HG02610 (cell line): ENCODE results near the gene SIX2.
"Not testable (repeated sequence)": the region's sequence is repeated elsewhere in the genome, so short reads cannot be mapped to it uniquely, and the experiment has no call there.

Experiments used
- ATAC-seq: cut with Tn5 transposase; IDR thresholded peaks from one replicate; pipeline ENCODE4 v1.9.1; 2021; ENCODE audit warnings: mild to moderate bottlenecking, moderate library complexity; ENCODE audit not compliant: unreplicated experiment

Gene SIX2

DNA sequence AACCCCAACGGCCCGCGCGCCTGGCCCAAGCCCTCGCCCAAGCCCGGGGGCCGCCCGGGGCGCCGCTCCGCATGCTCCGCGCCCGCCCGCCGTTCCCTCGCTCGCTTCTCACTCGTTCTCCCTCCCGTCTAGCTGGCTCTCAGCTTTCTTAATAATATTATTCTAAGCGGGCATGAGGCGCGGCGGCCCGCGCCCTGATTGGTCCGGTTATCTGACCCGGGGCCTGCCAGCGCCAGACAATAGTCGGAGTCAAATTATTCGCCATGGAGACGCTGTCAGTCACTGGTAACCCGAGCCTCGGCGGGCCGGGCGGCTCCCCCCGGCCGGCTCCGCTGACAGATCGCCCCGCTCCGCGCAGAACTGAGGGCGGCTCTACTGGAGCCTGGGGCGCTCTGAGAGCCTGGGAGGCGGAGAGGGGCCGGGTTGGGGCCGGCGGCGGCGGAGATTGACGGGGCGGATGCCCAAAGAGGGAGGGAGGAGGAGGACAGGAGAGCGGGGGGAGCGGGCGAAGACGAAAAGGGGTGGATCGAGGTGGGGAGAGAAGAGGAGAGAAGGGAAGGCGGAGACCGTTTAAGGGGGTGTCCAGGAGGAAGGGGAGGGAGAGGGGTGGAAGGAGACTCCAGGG lies at the start of gene SIX2:
TSS of gene SIX2 (minus strand) at position 150 of the 625 bp plus-strand sequence. CDS start 342 bp downstream, outside the sequence.
- no peak for ATAC-seq

DNA sequence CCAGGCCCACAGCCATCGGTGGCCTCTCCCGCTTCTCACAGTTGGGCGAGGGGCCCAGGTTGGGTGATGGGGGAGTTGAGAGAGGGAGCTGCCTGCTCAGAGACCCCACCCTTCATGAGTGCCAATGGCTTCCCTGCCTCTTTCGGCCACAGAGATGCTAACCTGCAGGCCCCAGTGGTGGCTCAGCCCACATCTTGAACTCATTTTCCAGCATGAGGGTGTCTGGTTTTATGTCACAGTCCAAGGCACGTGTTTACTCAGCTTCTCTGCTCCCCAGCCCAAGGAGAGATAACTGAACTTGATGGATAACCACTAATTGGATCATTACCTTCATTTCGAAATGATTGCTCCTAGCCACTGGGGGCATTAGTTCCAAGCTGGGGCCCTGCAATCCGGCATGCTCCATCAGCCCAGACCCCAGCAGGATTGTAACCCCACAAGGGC lies 45.9 kb upstream of the SIX2 start:
- ATAC-seq, result no peak

DNA sequence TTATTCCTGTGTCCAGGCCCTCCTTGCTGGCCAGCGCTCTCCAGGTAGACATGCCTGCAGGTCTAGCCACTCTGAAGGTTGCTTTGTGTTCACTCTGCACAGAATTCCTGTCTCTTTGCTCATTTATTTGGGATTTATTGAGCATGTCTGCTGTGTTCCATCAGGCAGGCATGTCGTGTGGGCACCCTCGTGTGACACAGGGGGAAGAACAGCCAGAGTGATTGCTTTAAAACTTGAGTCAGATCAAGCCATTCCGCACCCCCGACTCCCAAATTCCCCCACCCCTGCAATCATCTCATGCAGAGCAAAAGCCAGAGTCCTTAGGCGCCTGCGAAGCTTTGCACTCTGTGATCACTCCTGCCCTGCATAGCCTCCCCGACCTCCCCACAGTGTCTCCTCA lies 44.7 kb upstream of the SIX2 start:
- ATAC-seq, result no peak

DNA sequence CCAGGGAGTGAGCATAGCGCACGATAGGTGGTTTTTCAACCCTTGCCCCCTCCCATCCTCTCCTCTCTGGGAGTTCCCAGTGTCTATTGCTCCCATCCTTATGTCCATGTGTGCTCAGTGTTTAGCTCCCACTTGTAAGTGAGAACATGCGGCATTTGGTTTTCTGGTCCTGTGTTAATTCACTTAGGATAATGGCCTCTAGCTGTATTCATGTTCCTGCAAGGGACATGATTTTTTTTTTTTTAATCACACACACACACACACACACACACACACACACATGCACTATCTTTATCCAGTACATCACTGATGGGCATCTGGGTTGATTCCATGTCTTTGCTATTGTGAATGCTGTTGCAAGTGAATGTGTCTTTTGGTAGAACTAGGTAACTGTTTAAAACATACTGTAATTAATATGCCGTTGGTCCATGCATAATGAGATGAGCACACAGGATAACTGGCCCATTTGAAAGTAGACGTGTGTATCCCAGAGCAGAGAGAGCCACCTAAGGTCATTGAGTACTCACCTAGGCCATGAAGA lies 43.2 kb upstream of the SIX2 start:
- ATAC-seq, result no peak

- no peak for ATAC-seq
Measured at GRCh38 chr2:45049569-45050336, 40.5 kb upstream of the SIX2 start.

DNA sequence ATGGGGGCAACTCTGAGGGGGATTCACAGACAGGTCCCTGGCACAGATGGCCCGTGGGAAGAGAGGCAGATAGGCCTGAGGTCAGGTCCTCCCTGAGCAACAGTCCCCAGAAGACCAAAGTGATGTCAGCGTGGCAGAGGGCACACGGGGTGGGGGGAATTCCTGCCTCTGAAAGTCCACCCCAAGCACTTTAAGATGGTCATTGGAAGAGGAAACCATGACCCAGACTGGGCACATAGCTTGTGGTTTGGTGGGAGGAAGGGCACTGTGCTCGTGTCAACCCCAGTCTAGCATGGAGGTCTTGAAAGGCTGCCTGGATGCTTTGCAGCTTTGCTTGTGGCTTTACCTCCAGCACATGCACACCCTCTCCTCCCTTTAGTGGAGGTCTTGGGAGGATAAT lies 38.0 kb upstream of the SIX2 start:
- ATAC-seq, result no peak

DNA sequence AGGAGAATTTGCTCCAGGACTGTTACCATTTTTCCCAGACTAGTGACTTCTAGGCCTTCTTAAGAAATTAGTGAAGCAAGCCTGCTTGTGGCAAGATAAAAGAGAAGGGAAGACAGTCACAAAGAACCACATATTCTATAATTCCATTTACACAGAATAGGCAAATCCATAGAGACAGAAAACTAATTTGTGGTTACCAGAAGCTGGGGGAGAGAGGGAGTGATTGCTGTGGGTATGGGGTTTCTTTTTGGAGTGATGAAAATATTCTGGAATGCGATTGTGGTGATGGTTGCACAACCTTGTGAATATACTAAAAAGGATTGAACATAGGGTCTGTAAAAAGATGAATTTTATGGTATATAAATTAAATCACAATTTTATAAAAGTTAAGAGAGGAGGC lies 37.5 kb upstream of the SIX2 start:
- ATAC-seq, result no peak

DNA sequence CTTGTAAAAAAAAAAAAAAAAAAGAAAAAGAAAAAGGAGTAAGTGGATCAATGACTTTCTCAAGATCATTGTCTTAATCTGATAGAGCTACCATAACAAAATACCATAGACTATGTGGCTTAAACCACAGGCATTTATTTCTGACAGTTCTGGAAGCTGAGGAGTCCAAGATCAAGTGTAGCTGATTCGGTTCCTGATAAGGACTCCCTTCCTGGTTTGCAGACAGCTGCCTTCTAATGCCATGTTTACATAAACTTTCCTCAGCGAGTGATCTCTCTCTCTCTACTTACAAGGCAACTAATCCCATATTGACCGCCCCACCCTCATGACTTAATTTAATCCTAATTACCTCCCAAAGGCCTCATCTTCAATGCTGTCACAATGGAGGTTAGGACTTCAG lies 36.5 kb upstream of the SIX2 start:
- no peak for ATAC-seq

DNA sequence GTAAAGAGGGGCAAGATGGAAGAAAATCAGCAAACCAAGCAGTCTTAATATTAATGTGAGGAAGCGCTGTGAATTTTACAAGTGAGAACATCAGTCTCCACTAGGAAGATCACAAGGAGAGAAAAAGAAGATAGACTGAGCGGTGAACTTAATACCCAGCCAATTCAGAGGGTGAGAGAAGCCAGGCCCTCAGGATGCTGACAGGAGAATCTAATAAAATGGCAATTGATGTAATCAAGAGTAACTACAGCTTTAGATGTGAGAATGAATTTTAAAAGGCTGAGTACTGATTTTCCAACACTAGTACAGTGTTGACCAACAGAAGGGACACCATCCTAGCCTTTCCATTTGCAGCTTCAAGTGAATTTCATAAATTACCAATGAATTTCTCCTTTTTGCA lies 35.7 kb upstream of the SIX2 start:
- ATAC-seq, result no peak

- no peak for ATAC-seq
Measured at GRCh38 chr2:45043174-45043573, 33.9 kb upstream of the SIX2 start.

DNA sequence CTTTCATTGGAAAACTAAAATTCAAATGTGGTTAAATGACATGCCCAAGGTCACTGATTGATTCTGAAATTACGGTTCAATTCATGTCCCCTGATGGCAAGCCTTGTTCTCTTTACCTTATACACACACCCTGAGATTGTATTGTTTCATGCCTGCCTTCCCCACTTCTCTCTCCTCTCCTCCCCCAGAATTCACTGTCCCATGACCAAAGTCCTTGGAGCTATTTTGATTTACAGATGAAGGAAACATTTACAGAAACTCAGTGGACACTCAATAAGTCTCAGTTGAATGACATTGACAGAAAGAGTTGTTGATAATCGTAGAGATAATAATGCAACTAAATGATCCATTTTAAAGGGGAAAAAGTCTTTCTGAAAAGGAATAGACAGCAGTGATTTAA lies 33.1 kb upstream of the SIX2 start:
- ATAC-seq, result no peak

- ATAC-seq, result no peak
Measured at GRCh38 chr2:45040786-45041185, 31.5 kb upstream of the SIX2 start.

DNA sequence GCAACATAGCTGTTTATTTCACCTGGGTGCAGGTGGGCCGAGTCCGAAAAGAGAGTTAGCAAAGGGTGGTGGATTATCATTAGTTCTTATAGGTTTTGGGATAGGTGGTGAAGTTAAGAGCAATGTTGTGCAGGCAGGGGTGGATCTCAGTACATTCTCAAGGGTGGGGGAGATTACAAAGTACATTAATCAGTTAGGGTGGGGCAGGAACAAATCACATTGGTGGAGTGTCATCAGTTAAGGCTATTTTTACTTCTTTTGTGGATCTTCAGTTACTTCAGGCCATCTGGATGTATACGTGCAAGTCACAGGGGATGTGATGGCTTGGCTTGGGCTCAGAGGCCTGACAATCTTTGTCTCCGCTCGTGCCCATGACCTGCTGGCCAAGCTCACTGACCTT lies 30.6 kb upstream of the SIX2 start:
- ATAC-seq, result not testable (repeated sequence)

DNA sequence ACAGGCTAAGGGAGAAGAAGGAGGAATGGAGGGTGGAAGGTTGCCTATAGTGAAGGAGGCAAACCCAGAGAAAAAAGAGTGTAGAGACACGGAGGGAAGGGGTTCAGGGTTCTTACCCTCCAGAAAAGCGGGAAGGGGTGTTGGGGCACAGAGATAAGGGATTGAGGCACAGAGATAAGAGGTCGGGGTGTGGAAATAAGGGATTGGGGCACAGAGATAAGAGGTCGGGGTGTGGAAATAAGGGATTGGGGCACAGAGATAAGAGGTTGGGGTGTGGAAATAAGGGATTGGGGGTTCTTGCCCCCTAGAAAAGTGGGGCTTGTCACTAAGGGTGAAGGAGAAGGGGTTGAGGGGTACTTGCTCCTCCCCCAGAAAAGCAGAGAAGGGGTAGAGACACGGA lies 29.6 kb upstream of the SIX2 start:
- ATAC-seq, result not testable (repeated sequence)

GRCh38 chr2:45033302-45033701 lies 24.1 kb upstream of the SIX2 start:
- ATAC-seq, result no peak

DNA sequence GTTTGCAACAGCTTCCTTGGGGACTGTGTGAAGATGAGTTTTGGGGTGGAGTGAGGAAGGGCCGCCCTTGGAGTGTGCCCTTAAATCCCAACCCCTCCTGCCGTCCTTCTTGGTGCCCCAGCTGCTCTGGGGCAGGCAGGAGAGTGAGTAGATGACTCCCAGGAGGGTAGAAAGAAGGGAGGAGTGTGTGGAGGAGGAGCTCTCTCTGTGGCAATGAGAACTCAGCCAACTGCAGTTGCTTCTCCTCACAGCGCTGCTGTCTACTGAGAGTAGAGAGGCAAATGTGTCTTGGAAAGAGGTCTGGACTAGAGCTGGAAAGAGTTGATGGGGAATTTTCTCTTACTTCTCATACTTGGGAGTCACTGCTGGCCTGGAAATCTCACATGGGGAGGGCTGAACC lies 21.8 kb upstream of the SIX2 start:
- ATAC-seq, result no peak

DNA sequence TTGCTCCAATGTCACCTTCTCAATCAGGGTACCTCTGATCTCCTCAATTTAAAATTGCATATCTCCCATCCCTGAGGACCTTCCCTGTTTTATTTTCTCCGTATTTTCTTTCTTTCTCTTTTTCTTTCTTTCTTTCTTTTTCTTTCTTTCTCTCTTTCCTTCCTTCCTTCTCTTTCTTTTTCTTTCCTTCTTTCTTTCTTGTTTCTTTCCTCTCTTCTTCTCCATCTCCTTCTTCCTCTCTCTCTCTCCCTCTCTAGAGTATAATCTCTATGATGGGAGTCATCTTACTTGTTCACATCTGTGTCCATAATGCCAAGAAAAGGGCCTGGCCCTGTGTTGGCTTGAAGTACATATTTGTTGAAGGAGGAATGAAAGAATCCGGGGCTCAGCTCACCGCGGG lies 21.3 kb upstream of the SIX2 start:
- no peak for ATAC-seq

DNA sequence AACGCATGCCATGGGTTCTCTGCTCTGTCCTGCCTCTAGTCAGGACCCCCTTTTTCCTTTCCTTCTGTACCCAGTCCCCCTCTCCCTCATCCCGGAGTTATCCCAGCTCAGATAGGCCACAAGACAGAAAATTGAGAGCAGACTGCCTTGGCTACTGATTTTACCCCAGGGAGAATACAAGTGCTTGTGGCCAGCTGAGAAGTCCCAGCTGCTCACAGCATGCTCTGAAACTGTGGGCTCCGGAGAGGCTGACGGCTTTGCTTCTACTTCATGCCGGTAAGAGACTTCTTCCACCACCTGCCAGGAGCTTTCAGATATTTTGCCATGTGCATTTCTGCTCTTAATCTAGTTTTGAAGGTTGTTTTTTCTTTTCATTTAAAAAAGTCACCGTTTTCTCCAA lies 20.0 kb upstream of the SIX2 start:
- ATAC-seq, result no peak

DNA sequence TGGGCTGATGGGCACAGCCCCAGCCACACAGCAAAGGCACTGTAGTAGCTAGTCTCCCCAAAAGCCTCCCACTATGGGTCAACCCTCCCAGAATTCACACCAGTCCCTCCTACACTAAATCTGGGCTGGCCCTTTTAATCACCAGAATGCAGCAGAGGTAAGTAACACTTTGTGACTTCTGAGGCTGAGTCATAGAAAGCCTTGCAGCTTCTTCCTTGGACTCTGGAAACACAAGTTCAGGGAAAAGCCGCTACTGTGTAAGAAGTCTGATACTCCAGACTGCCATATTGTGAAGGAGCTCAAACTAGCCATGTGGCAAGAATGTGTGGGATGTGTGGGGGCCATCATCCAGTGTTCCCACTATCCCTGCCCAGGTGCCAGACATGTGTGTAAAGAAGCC lies 19.0 kb upstream of the SIX2 start:
- no peak for ATAC-seq

DNA sequence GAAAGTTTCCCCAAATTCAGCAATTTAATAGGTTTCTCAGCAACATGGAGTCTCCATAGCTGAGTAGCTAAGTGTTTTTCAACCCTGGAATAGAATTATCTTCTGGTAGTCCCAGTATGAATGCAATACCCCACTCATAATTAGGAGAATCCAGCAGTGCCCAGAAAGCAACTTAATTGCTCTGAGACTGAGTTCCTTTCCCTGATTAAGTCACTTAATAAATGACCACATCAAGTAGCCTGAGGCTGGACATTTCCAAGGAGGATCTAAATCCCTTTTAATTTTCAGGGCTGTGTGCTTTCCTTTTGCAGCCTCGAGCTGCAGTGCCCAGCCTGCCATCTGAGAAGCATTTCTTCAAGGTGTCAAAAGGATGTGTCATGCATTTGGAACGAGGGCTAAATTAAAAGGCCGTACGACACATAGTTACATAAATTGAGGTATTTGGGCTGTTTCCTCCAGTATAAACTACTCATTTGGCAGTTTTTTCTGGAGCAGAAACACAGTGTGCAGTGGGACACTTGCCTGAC lies 17.7 kb upstream of the SIX2 start:
- no peak for ATAC-seq

DNA sequence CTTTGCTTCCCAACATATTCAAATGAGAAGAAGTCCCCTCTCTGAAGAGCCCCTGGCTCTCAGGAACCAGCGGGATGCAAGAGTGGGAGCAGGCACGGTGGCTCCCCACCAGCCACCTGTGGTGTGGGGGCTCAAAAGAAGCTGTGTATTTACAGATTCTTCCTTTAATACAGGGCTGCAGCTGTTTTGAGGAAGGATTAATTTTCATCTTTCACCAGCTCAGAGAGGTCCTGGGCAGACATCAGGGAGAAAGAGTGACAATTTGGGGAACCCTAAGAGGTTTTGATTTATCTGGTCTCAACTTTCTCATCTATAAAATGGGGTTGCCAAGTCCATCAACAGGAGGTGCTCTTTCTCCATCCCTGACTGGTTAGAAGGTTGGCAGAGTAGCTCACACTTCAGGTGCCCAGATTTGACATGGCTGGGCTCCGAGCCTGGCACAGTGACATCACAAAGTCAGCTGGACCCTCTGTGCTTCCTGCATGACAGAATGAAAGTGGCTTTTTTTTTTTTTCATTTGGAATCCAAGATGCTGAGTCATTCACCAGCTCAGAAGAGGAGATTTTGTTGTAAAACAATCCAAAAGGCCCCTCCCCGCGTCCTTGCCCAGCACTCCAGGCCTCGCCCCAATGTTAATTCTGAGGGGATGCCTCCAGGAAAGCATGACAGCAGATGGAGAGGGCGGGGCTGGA lies 15.5 kb upstream of the SIX2 start:
- ATAC-seq, result no peak

DNA sequence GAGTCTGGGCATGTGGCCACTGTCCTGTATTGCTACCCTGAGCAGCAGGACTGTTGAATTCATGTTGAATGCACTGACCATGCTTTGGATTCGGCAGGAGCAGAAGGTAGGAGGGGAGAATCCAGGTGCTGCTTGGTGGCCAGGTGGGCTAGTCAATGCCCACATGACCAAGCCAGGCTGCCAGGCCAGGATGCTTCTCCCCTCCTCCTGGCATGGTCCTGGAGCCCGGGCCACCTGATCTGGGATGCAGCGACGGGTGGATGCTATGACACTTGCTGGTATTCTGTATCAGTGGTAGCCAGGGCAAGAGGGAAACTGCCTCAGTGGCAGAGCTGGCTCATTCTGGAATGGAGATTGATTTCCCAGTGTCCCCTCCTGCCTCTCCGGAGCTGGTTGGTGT lies 14.8 kb upstream of the SIX2 start:
- no peak for ATAC-seq
